DOHH2 (cell line): ENCODE measurements around the gene RPRD1B.

Experiments
- CTCF ChIP-seq: fragments of 200-600 bp; sonication (generic); IDR thresholded peaks from one replicate; pipeline ENCODE4 v1.5.1; 2014; ENCODE audit warnings: antibody characterized with exemption, mild to moderate bottlenecking, low read depth, low read length; ENCODE audit not compliant: poor library complexity, severe bottlenecking
- EZH2phosphoT487 ChIP-seq: fragments of 200-600 bp; sonication (generic); IDR thresholded peaks from 2 replicates; pipeline ENCODE4 v1.6.1; 2017; ENCODE audit warnings: borderline replicate concordance, mild to moderate bottlenecking, antibody characterized with exemption, low read length, moderate library complexity, mixed read lengths

GRCh38 chr20:38092260-38092857 lies 58.8 kb downstream of the RPRD1B start:
- TF ChIP-seq CTCF (no peak), EZH2phosphoT487 (no peak)
